ENCODE data around the gene SYNE2.

- TF ChIP-seq CTCF (conservative IDR thresholded peaks at IDR 0.05) (no peak), EZH2 (IDR thresholded peaks at IDR 0.05; ENCODE audit: low read depth) (no peak)
Measured at GRCh38 chr14:64255756-64256155, 403.0 kb downstream of the SYNE2 start.

All from PC-9 (cell line).